HepG2 (cell line): ENCODE measurements around the gene TAOK3. TPM values are rescaled to one million over a fixed set of nuclear protein-coding genes. Genes with fewer than 3 reads are reported as not detected.

Experiments used
- CTCF ChIP-seq: sonication (generic); formaldehyde crosslinking; IDR thresholded peaks from 2 replicates; pipeline ENCODE4 v1.5.0; 2020; ENCODE audit warnings: mild to moderate bottlenecking, missing genetic modification reagents, moderate library complexity
- FOSL2 ChIP-seq: sonication (generic); formaldehyde crosslinking; IDR thresholded peaks from 2 replicates; pipeline ENCODE4 v1.4.0; 2020; ENCODE audit warnings: missing genetic modification reagents
- HOXA7 ChIP-seq: sonication (generic); formaldehyde crosslinking; IDR thresholded peaks from 2 replicates; pipeline ENCODE4 v1.8.1; 2022; ENCODE audit warnings: mild to moderate bottlenecking, missing genetic modification reagents, moderate library complexity
- ISL2 ChIP-seq: sonication (generic); formaldehyde crosslinking; IDR thresholded peaks from 2 replicates; pipeline ENCODE4 v1.5.0; 2020; ENCODE audit warnings: missing genetic modification reagents
- JARID2 ChIP-seq: sonication (generic); formaldehyde crosslinking; IDR thresholded peaks from 2 replicates; pipeline ENCODE4 v1.8.1; 2023; ENCODE audit warnings: missing genetic modification reagents, inconsistent platforms; ENCODE audit not compliant: insufficient replicate concordance
- JUNB ChIP-seq: sonication (generic); formaldehyde crosslinking; IDR thresholded peaks from 2 replicates; pipeline ENCODE4 v1.8.0; 2022; ENCODE audit warnings: missing genetic modification reagents, mild to moderate bottlenecking, borderline replicate concordance
- KMT2A ChIP-seq: sonication (generic); formaldehyde crosslinking; IDR thresholded peaks from 2 replicates; pipeline ENCODE4 v1.4.0; 2020; ENCODE audit warnings: missing genetic modification reagents
- NFYB ChIP-seq: sonication (generic); formaldehyde crosslinking; IDR thresholded peaks from 2 replicates; pipeline ENCODE4 v1.4.0; 2020; ENCODE audit warnings: missing genetic modification reagents
- POGZ ChIP-seq: sonication (generic); formaldehyde crosslinking; IDR thresholded peaks from 2 replicates; pipeline ENCODE4 v1.4.0; 2020; ENCODE audit warnings: mild to moderate bottlenecking, missing genetic modification reagents
- RBM39 ChIP-seq: fragments of 200-400 bp; formaldehyde crosslinking; IDR thresholded peaks from one replicate; pipeline ENCODE4 v1.6.1; 2018; ENCODE audit warnings: antibody characterized with exemption, mild to moderate bottlenecking, low read depth, low read length; ENCODE audit not compliant: poor library complexity, severe bottlenecking
- REST ChIP-seq, 2 experiments: IDR thresholded peaks; 2 replicates each; pipeline ENCODE4 v1.6.1; 2011 to 2012; ENCODE audit warnings: low read length in 2 of 2, borderline replicate concordance in 1 of 2, low read depth in 1 of 2, mild to moderate bottlenecking in 1 of 2, moderate library complexity in 1 of 2
- RFX1 ChIP-seq: fragments of 450-650 bp; IDR thresholded peaks from 2 replicates; pipeline ENCODE4 v1.6.1; 2017
- SALL1 ChIP-seq: sonication (generic); formaldehyde crosslinking; IDR thresholded peaks from 2 replicates; pipeline ENCODE4 v1.8.0; 2022; ENCODE audit warnings: mild to moderate bottlenecking, missing genetic modification reagents
- TOPORS ChIP-seq: sonication (generic); formaldehyde crosslinking; IDR thresholded peaks from 2 replicates; pipeline ENCODE4 v1.8.0; 2023; ENCODE audit warnings: mild to moderate bottlenecking, missing genetic modification reagents
- ZBTB46 ChIP-seq: sonication (generic); formaldehyde crosslinking; IDR thresholded peaks from 2 replicates; pipeline ENCODE4 v1.4.0; 2020; ENCODE audit warnings: mild to moderate bottlenecking, missing genetic modification reagents, borderline replicate concordance
- ZNF101 ChIP-seq: sonication (generic); formaldehyde crosslinking; IDR thresholded peaks from 2 replicates; pipeline ENCODE4 v1.4.0; 2020; ENCODE audit warnings: mild to moderate bottlenecking, low read depth, missing genetic modification reagents, borderline replicate concordance
- ZNF12 ChIP-seq: sonication (generic); formaldehyde crosslinking; IDR thresholded peaks from 2 replicates; pipeline ENCODE4 v1.5.0; 2020; ENCODE audit warnings: missing genetic modification reagents
- ZNF503 ChIP-seq: sonication (generic); formaldehyde crosslinking; IDR thresholded peaks from 2 replicates; pipeline ENCODE4 v1.4.0; 2020; ENCODE audit warnings: missing genetic modification reagents
- ZNF652 ChIP-seq: IDR thresholded peaks from 2 replicates; pipeline ENCODE4 v1.6.1; 2016; ENCODE audit warnings: low read depth, borderline replicate concordance
- ZNF7 ChIP-seq: IDR thresholded peaks from 2 replicates; pipeline ENCODE4 v1.6.1; 2016; ENCODE audit warnings: missing biosample characterization, missing genetic modification reagents
- polyA plus RNA-seq, 8 experiments: library from polyadenylated mRNA; depleted of rRNA in 3 of 8; stranded (reverse) in 7 of 8; unstranded in 1 of 8; fragments of >200 nt; fragmentation: Illumina TruSeq in 4 of 8; extraction: Trizol in 4 of 8; gene quantifications; 2 replicates each; pipeline versions ENCODE4 v1.2.1 to v1.2.3, GENCODE V29; 2011 to 2016; ENCODE audit warnings: low read depth in 4 of 8, missing spikeins in 1 of 8, mixed read lengths in 1 of 8; ENCODE audit not compliant: insufficient read depth in 1 of 8
- total RNA-seq, 5 experiments: library from RNA; depleted of rRNA; stranded (reverse); fragments of >200 nt; fragmentation: Illumina TruSeq; extraction: Trizol; gene quantifications; 2 replicates each; pipeline ENCODE4 v1.2.3, GENCODE V29; 2016; ENCODE audit warnings: low read depth in 1 of 5

The TAOK3 gene
- total and polyA plus RNA-seq, 2 of the 13 experiments (the other 11 are each of a cell fraction or from before 2014, with no cell fraction given) = 10.4 to 12.3 TPM

- TF ChIP-seq KMT2A (peak; percentile 71), ZNF101 (CRISPR knock-in tag) (no peak), REST (IDR thresholded peaks at IDR 0.05; ENCODE audit: borderline replicate concordance in 1 of 2, low read depth in 1 of 2, low read length in 2 of 2) (no peak), TOPORS (CRISPR knock-in tag) (no peak), SALL1 (CRISPR knock-in tag) (peak; percentile 94), ZNF7 (CRISPR knock-in tag) (no peak), FOSL2 (CRISPR knock-in tag) (peak; percentile 56), NFYB (0 out of 2 replicates have a peak, but pooled peaks have one; percentile 19), ZNF652 (CRISPR knock-in tag) (no peak), JUNB (no peak), CTCF (CRISPR knock-in tag) (peak; percentile 96), RBM39 (peak; percentile 45), ZNF503 (no peak), JARID2 (CRISPR knock-in tag) (peak; percentile 78), ISL2 (CRISPR knock-in tag) (peak; percentile 49; the same call in 1 of the 2 replicates), POGZ (CRISPR knock-in tag) (peak; percentile 68), HOXA7 (CRISPR knock-in tag) (no peak), ZNF12 (0 out of 2 replicates have a peak, but pooled peaks have one; percentile 13), ZBTB46 (CRISPR knock-in tag) (no peak), RFX1 (no peak)
Observed at GRCh38 chr12:118376089-118377020, 3.6 kb upstream of the TAOK3 start, which contains the start of gene SUDS3 (continued).
